Liver (tissue), 9 donors: Measurements from ENCODE around the gene C10orf95. TPM values are rescaled to one million over a fixed set of nuclear protein-coding genes. Genes with fewer than 3 reads are reported as not detected.

Experiments used
- DNase-seq: peaks from one replicate; pipeline ENCODE4 v3.0.0-alpha.2; 2017; ENCODE audit warnings: low spot score
- H3K27ac ChIP-seq, 2 donors: one replicate each; pipeline ENCODE4 v1.7.0; 2013; ENCODE audit warnings: inconsistent platforms in 2 of 2, low read length in 2 of 2, control low read depth in 1 of 2, low read depth in 1 of 2, mild to moderate bottlenecking in 1 of 2
- H3K27me3 ChIP-seq, 4 donors: one replicate each; pipeline versions ENCODE4 v1.6.1 to v1.7.0; 2013; ENCODE audit warnings: low read length in 3 of 4, inconsistent platforms in 1 of 4, mild to moderate bottlenecking in 1 of 4, moderate library complexity in 1 of 4; ENCODE audit not compliant: control insufficient read depth in 4 of 4, insufficient read depth in 4 of 4
- H3K36me3 ChIP-seq, 4 donors: one replicate each; pipeline versions ENCODE4 v1.6.1 to v1.7.0; 2013; ENCODE audit warnings: low read length in 3 of 4, mild to moderate bottlenecking in 3 of 4, low read depth in 1 of 4, moderate library complexity in 1 of 4; ENCODE audit not compliant: control insufficient read depth in 4 of 4, insufficient read depth in 3 of 4
- H3K4me1 ChIP-seq, 4 donors: one replicate each; pipeline versions ENCODE4 v1.6.1 to v1.7.0; 2013; ENCODE audit warnings: low read length in 3 of 4, mild to moderate bottlenecking in 3 of 4, moderate library complexity in 1 of 4; ENCODE audit not compliant: control insufficient read depth in 4 of 4, insufficient read depth in 4 of 4
- H3K4me3 ChIP-seq, 3 donors: one replicate each; pipeline versions ENCODE4 v1.6.1 to v1.7.0; 2013; ENCODE audit warnings: low read length in 3 of 3, control low read depth in 1 of 3, low read depth in 1 of 3, mild to moderate bottlenecking in 1 of 3
- H3K9ac ChIP-seq, 2 donors: one replicate each; pipeline ENCODE4 v1.7.0; 2013; ENCODE audit warnings: low read length in 2 of 2, mild to moderate bottlenecking in 2 of 2, moderate library complexity in 2 of 2, control low read depth in 1 of 2, low read depth in 1 of 2
- H3K9me3 ChIP-seq, 4 donors: one replicate each; pipeline versions ENCODE4 v1.6.1 to v1.7.0; 2013; ENCODE audit warnings: low read length in 3 of 4; ENCODE audit not compliant: control insufficient read depth in 4 of 4
- ATF3 ChIP-seq: IDR thresholded peaks from 2 replicates; pipeline ENCODE4 v1.6.1; 2016; ENCODE audit warnings: antibody characterized with exemption
- CTCF ChIP-seq: fragments of 150-350 bp; IDR thresholded peaks from 2 replicates; pipeline ENCODE4 v1.5.1; 2017; ENCODE audit warnings: improper control_type of control experiment, low read depth, low read length; ENCODE audit not compliant: missing input control
- EGR1 ChIP-seq, 2 donors: IDR thresholded peaks; 2 replicates each; pipeline ENCODE4 v1.6.1; 2016 to 2018; ENCODE audit warnings: antibody characterized with exemption in 2 of 2, low read depth in 2 of 2
- FOXA1 ChIP-seq: IDR thresholded peaks from 2 replicates; pipeline ENCODE4 v1.6.1; 2016; ENCODE audit warnings: antibody characterized with exemption
- FOXA2 ChIP-seq: IDR thresholded peaks from 2 replicates; pipeline ENCODE4 v1.6.1; 2016; ENCODE audit warnings: antibody characterized with exemption
- GABPA ChIP-seq, 2 donors: IDR thresholded peaks in 1 of 2; conservative IDR thresholded peaks in 1 of 2; 2 replicates each; pipeline ENCODE4 v1.6.1; 2016; ENCODE audit warnings: antibody characterized with exemption in 2 of 2, mild to moderate bottlenecking in 1 of 2, moderate library complexity in 1 of 2
- HNF4A ChIP-seq, 2 donors: conservative IDR thresholded peaks; 2 replicates each; pipeline ENCODE4 v1.6.1; 2016; ENCODE audit warnings: antibody characterized with exemption in 2 of 2, mild to moderate bottlenecking in 2 of 2
- HNF4G ChIP-seq: IDR thresholded peaks from 2 replicates; pipeline ENCODE4 v1.6.1; 2016; ENCODE audit warnings: antibody characterized with exemption
- JUND ChIP-seq, 2 donors: IDR thresholded peaks; 2 replicates each; pipeline ENCODE4 v1.6.1; 2016; ENCODE audit warnings: antibody characterized with exemption in 2 of 2
- MAX ChIP-seq: IDR thresholded peaks from 2 replicates; pipeline ENCODE4 v1.6.1; 2016; ENCODE audit warnings: antibody characterized with exemption
- NR2F2 ChIP-seq: IDR thresholded peaks from 2 replicates; pipeline ENCODE4 v1.6.1; 2016; ENCODE audit warnings: antibody characterized with exemption
- RAD21 ChIP-seq, 2 donors: IDR thresholded peaks; 2 replicates each; pipeline ENCODE4 v1.6.1; 2016; ENCODE audit warnings: antibody characterized with exemption in 2 of 2, mild to moderate bottlenecking in 2 of 2
- REST ChIP-seq: IDR thresholded peaks from 2 replicates; pipeline ENCODE4 v1.6.1; 2016; ENCODE audit warnings: antibody characterized with exemption, mild to moderate bottlenecking
- RXRA ChIP-seq, 2 donors: IDR thresholded peaks; 2 replicates each; pipeline ENCODE4 v1.6.1; 2017 to 2018; ENCODE audit warnings: antibody characterized with exemption in 2 of 2, mild to moderate bottlenecking in 1 of 2
- SP1 ChIP-seq: IDR thresholded peaks from 2 replicates; pipeline ENCODE4 v1.6.1; 2018; ENCODE audit warnings: antibody characterized with exemption, mild to moderate bottlenecking
- TAF1 ChIP-seq: conservative IDR thresholded peaks from 2 replicates; pipeline ENCODE4 v1.6.1; 2016; ENCODE audit warnings: antibody characterized with exemption, mild to moderate bottlenecking
- YY1 ChIP-seq: IDR thresholded peaks from 2 replicates; pipeline ENCODE4 v1.6.1; 2016; ENCODE audit warnings: antibody characterized with exemption, mild to moderate bottlenecking
- ZBTB33 ChIP-seq: IDR thresholded peaks from 2 replicates; pipeline ENCODE4 v1.6.1; 2016; ENCODE audit warnings: antibody characterized with exemption
- WGBS: extraction: QIAGEN DNeasy Blood & Tissue Kit; methylation state at CpG from one replicate; pipeline ENCODE4 v1.1.7; 2013; 5-methylcytosine and 5-hydroxymethylcytosine counted together
- polyA plus RNA-seq, 2 donors: library from polyadenylated mRNA; stranded (reverse) in 1 of 2; unstranded in 1 of 2; fragments of 200-250 nt in 1 of 2; fragments of >200 nt in 1 of 2; fragmentation: Nextera tagmentation in 1 of 2; extraction: Ambion mirVana in 1 of 2; gene quantifications; one replicate each; pipeline versions ENCODE4 v1.2.1 to v1.2.3, GENCODE V29; 2013 to 2015
- total RNA-seq, 2 donors: library from RNA; depleted of rRNA; stranded (reverse); fragments of >200 nt; gene quantifications; one replicate each; pipeline ENCODE4 v1.2.3, GENCODE V29; 2014
- donor health status: healthy.
- donor health status: healthy.
- donor health status: healthy.
- donor health status: healthy.
- donor health status: healthy.

The C10orf95 gene
- total and polyA plus RNA-seq, 4 donors = 0.09 to 0.24 TPM; not detected in 2

- Histone ChIP-seq H3K9ac (no peak overlapping the region), H3K9me3 (no peaks in the 10 kb centered on the region), H3K27me3 (peaks cover 0 to 9% (median 3%) of the 10 kb centered on the region in 4 donors), H3K4me1 (peaks cover 12 to 21% (median 15%) of the 10 kb centered on the region in 4 donors), H3K4me3 (no peak overlapping the region), H3K36me3 (no peaks in the 10 kb centered on the region), H3K27ac (no peak overlapping the region)
- no peak for DNase-seq
- TF ChIP-seq YY1 = no peak
- no peak for TF ChIP-seq GABPA (IDR thresholded peaks at IDR 0.05 in 1 of 2, conservative IDR thresholded peaks at IDR 0.05 in 1 of 2)
- TF ChIP-seq FOXA1 = no peak
- WGBS = 84% methylated on average over 20 of the region's 20 CpGs
Observed at GRCh38 chr10:102416695-102417094, 34.6 kb downstream of the C10orf95 start.

- no peak for TF ChIP-seq HNF4G
- no peak for TF ChIP-seq CTCF
- no peak for TF ChIP-seq HNF4A (conservative IDR thresholded peaks at IDR 0.05)
- no peak for TF ChIP-seq REST
- no peak for TF ChIP-seq ZBTB33
- no peak for TF ChIP-seq FOXA2
- TF ChIP-seq JUND (IDR thresholded peaks at IDR 0.05) = no peak
- no peak for TF ChIP-seq SP1
- no peak for TF ChIP-seq EGR1 (IDR thresholded peaks at IDR 0.05; ENCODE audit: low read depth in 2 of 2)
- TF ChIP-seq TAF1 = no peak
- no peak for TF ChIP-seq YY1
- TF ChIP-seq MAX = no peak
- no peak for TF ChIP-seq RAD21 (IDR thresholded peaks at IDR 0.05)
- no peak for TF ChIP-seq RXRA (IDR thresholded peaks at IDR 0.05)
- TF ChIP-seq GABPA (IDR thresholded peaks at IDR 0.05 in 1 of 2, conservative IDR thresholded peaks at IDR 0.05 in 1 of 2) = no peak
- no peak for TF ChIP-seq FOXA1
- no peak for TF ChIP-seq NR2F2
- TF ChIP-seq ATF3 = no peak
- Histone ChIP-seq H3K27me3 (peaks cover 0 to 13% (median 4%) of the 10 kb centered on the region in 4 donors), H3K9me3 (no peaks in the 10 kb centered on the region), H3K4me1 (peaks cover 12 to 18% (median 15%) of the 10 kb centered on the region in 4 donors), H3K4me3 (no peak overlapping the region), H3K36me3 (no peaks in the 10 kb centered on the region), H3K27ac (no peak overlapping the region), H3K9ac (no peak overlapping the region)
- 83% methylated on average over 9 of the region's 9 CpGs for WGBS
- no peak for DNase-seq
Observed at GRCh38 chr10:102416283-102416682, 35.1 kb downstream of the C10orf95 start.
